HG03280 (cell line): ENCODE data around the gene ARHGAP42.
A peak's percentile ranks its signal among the peaks of the same experiment; 100 is the strongest.

Source experiments
- ATAC-seq: cut with Tn5 transposase; IDR thresholded peaks from one replicate; pipeline ENCODE4 v1.9.1; 2021; ENCODE audit warnings: mild to moderate bottlenecking, moderate library complexity; ENCODE audit not compliant: unreplicated experiment

Gene ARHGAP42

GRCh38 chr11:100903284-100903683, 216.2 kb downstream of the ARHGAP42 start:
- ATAC-seq: no peak

GRCh38 chr11:100905684-100906083, 218.6 kb downstream of the ARHGAP42 start:
- no peak for ATAC-seq

GRCh38 chr11:100908746-100909145, 221.7 kb downstream of the ARHGAP42 start:
- ATAC-seq: peak; percentile 53

GRCh38 chr11:100910808-100911207, 223.7 kb downstream of the ARHGAP42 start:
- ATAC-seq: peak; percentile 91

GRCh38 chr11:100914415-100915110, 227.5 kb downstream of the ARHGAP42 start:
- ATAC-seq: no peak

- ATAC-seq: no peak
Measured at GRCh38 chr11:100918551-100919500, 231.7 kb downstream of the ARHGAP42 start.

GRCh38 chr11:100920593-100920992, 233.5 kb downstream of the ARHGAP42 start:
- ATAC-seq: no peak

GRCh38 chr11:100922121-100922520, 235.0 kb downstream of the ARHGAP42 start:
- no peak for ATAC-seq

- no peak for ATAC-seq
Measured at GRCh38 chr11:100923555-100923954, 236.5 kb downstream of the ARHGAP42 start.

GRCh38 chr11:100925935-100926334, 238.8 kb downstream of the ARHGAP42 start:
- ATAC-seq: peak; percentile 77

- ATAC-seq: no peak
Measured at GRCh38 chr11:100927579-100927978, 240.5 kb downstream of the ARHGAP42 start.

- ATAC-seq: no peak
Measured at GRCh38 chr11:100928426-100928825, 241.3 kb downstream of the ARHGAP42 start.

GRCh38 chr11:100929377-100929776, 242.3 kb downstream of the ARHGAP42 start:
- ATAC-seq: peak; percentile 76

GRCh38 chr11:100930185-100930778, 243.2 kb downstream of the ARHGAP42 start:
- ATAC-seq: no peak

- ATAC-seq: no peak
Measured at GRCh38 chr11:100932474-100933100, 245.5 kb downstream of the ARHGAP42 start.

GRCh38 chr11:100936781-100937180, 249.7 kb downstream of the ARHGAP42 start:
- no peak for ATAC-seq

GRCh38 chr11:100939571-100939970, 252.5 kb downstream of the ARHGAP42 start:
- no peak for ATAC-seq

- ATAC-seq: no peak
Measured at GRCh38 chr11:100940111-100940510, 253.0 kb downstream of the ARHGAP42 start.

- ATAC-seq: no peak
Measured at GRCh38 chr11:100941033-100941432, 253.9 kb downstream of the ARHGAP42 start.

- ATAC-seq: no peak
Measured at GRCh38 chr11:100942016-100942415, 254.9 kb downstream of the ARHGAP42 start.

- ATAC-seq: no peak
Measured at GRCh38 chr11:100948936-100949335, 261.8 kb downstream of the ARHGAP42 start.
